ENCODE results near the gene ERBB3.

Gene ERBB3

DNA sequence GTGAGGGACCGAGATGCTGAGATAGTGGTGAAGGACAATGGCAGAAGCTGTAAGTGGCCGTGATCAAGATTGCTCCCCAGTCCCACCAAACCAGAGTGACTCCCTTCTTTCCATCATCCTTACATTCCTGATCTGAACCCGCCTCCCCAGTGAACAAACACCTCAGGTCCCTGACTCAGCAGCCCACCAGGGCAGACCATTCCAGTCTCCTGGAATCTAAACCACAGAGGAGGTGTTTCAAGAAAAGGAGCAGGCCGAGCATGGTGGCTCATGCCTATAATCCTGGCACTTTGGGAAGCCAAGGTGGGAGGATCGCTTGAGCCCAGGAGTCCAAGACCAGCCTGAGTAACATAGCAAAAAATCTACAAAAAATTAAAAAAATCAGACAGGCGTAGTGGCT lies 6.6 kb downstream of the ERBB3 start:
- no peak overlapping the region for H3K27ac ChIP-seq (ENCODE audit: low read length)
- TF ChIP-seq, protein P1, sequence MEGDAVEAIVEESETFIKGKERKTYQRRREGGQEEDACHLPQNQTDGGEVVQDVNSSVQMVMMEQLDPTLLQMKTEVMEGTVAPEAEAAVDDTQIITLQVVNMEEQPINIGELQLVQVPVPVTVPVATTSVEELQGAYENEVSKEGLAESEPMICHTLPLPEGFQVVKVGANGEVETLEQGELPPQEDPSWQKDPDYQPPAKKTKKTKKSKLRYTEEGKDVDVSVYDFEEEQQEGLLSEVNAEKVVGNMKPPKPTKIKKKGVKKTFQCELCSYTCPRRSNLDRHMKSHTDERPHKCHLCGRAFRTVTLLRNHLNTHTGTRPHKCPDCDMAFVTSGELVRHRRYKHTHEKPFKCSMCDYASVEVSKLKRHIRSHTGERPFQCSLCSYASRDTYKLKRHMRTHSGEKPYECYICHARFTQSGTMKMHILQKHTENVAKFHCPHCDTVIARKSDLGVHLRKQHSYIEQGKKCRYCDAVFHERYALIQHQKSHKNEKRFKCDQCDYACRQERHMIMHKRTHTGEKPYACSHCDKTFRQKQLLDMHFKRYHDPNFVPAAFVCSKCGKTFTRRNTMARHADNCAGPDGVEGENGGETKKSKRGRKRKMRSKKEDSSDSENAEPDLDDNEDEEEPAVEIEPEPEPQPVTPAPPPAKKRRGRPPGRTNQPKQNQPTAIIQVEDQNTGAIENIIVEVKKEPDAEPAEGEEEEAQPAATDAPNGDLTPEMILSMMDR (IDR thresholded peaks at IDR 0.05; ENCODE audit: low read length) = no peak
- no peak for TF ChIP-seq EZH2phosphoT487 (IDR thresholded peaks at IDR 0.05; ENCODE audit: low read length)
- no peak for TF ChIP-seq EZH2 (optimal IDR thresholded peaks at IDR 0.05; ENCODE audit: low read depth, low read length)

DNA sequence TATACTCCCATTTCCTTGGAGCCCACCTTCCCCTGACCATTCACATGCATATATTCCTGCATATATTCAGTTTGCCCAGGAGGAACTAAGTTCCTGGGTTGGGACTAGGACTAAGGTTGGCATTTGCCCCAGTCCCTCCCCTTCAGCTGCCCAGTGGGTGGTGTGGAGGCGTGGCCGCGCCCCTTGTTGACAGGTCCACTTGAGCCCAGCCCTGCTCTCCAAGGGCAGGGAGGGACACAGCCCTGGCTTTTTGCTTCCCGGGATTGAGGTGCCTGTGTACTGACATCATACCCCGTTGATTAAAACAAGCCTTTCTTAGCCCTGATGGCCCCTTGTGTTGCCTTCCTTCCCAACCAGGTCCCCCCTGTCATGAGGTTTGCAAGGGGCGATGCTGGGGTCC lies 7.3 kb downstream of the ERBB3 start:
- TF ChIP-seq EZH2phosphoT487 (IDR thresholded peaks at IDR 0.05; ENCODE audit: low read length) (no peak), EZH2 (optimal IDR thresholded peaks at IDR 0.05; ENCODE audit: low read depth, low read length) (no peak)
- TF ChIP-seq, protein P1 (IDR thresholded peaks at IDR 0.05; ENCODE audit: low read length) = no peak
- Histone ChIP-seq H3K36me3 (replicated peaks; ENCODE audit: insufficient read depth, low read length) (no peaks in the 10 kb centered on the region), H3K27ac (ENCODE audit: low read length) (no peak overlapping the region)

More for the DNA sequence above, 6.6 kb downstream of the ERBB3 start:
- H3K9me2 ChIP-seq (replicated peaks; ENCODE audit: insufficient read depth, low read length) = no peaks in the 10 kb centered on the region
- H3K9ac ChIP-seq (ENCODE audit: low read length) = no peak overlapping the region
- no peak overlapping the region for H2AFZ ChIP-seq (ENCODE audit: low read length)
- no peak overlapping the region for H3K4me3 ChIP-seq (ENCODE audit: low read length)
- no peak overlapping the region for H3K4me2 ChIP-seq (ENCODE audit: low read depth, low read length)
- no peaks in the 10 kb centered on the region for H3K9me3 ChIP-seq (replicated peaks; ENCODE audit: insufficient read depth, low read length)
- DNase-seq = no peak
- no peaks in the 10 kb centered on the region for H3F3A ChIP-seq (ENCODE audit: insufficient read depth, low read length)
- H3K79me2 ChIP-seq (ENCODE audit: low read length) = no peaks in the 10 kb centered on the region
- H3K36me3 ChIP-seq (replicated peaks; ENCODE audit: insufficient read depth, low read length) = no peaks in the 10 kb centered on the region
- no peaks in the 10 kb centered on the region for H4K20me1 ChIP-seq (ENCODE audit: insufficient read depth, low read length)
- no peaks in the 10 kb centered on the region for H3K4me1 ChIP-seq (ENCODE audit: low read length)
- peaks cover 15% of the 10 kb centered on the region; the same call in 1 of the 2 replicates for H3K27me3 ChIP-seq (replicated peaks; ENCODE audit: insufficient read depth, low read length)

DNA sequence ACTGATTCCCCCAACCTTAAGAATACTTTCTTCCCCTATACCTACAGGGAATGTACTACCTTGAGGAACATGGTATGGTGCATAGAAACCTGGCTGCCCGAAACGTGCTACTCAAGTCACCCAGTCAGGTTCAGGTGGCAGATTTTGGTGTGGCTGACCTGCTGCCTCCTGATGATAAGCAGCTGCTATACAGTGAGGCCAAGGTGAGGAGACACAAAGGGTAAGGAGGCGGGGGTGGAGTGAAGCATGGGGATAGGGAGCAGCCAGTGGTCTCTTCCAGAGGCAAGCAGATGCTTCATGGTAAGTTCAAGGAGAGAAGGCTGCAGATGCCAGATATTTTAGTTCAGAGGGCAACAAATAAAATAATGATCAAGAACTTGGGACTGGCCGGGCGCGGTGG lies 17.8 kb downstream of the ERBB3 start:
- Histone ChIP-seq H3K27me3 (replicated peaks; ENCODE audit: insufficient read depth, low read length) (peaks cover 24% of the 10 kb centered on the region), H2AFZ (ENCODE audit: low read length) (no peak overlapping the region), H3K4me2 (ENCODE audit: low read depth, low read length) (no peak overlapping the region), H3K9me3 (replicated peaks; ENCODE audit: insufficient read depth, low read length) (no peaks in the 10 kb centered on the region), H3K4me1 (ENCODE audit: low read length) (no peaks in the 10 kb centered on the region), H3K36me3 (replicated peaks; ENCODE audit: insufficient read depth, low read length) (no peaks in the 10 kb centered on the region), H3K4me3 (ENCODE audit: low read length) (no peak overlapping the region), H3F3A (ENCODE audit: insufficient read depth, low read length) (no peaks in the 10 kb centered on the region), H3K79me2 (ENCODE audit: low read length) (no peaks in the 10 kb centered on the region), H4K20me1 (ENCODE audit: insufficient read depth, low read length) (no peaks in the 10 kb centered on the region), H3K9ac (ENCODE audit: low read length) (no peak overlapping the region), H3K27ac (ENCODE audit: low read length) (no peak overlapping the region), H3K9me2 (replicated peaks; ENCODE audit: insufficient read depth, low read length) (no peaks in the 10 kb centered on the region)
- TF ChIP-seq, protein P1 (IDR thresholded peaks at IDR 0.05; ENCODE audit: low read length) = no peak
- no peak for DNase-seq

More for the DNA sequence above, 7.3 kb downstream of the ERBB3 start:
- Histone ChIP-seq H3K9ac (ENCODE audit: low read length) (no peak overlapping the region), H3K4me3 (ENCODE audit: low read length) (no peak overlapping the region), H3K9me3 (replicated peaks; ENCODE audit: insufficient read depth, low read length) (no peaks in the 10 kb centered on the region), H4K20me1 (ENCODE audit: insufficient read depth, low read length) (no peaks in the 10 kb centered on the region), H2AFZ (ENCODE audit: low read length) (no peak overlapping the region), H3K9me2 (replicated peaks; ENCODE audit: insufficient read depth, low read length) (no peaks in the 10 kb centered on the region), H3K4me1 (ENCODE audit: low read length) (no peaks in the 10 kb centered on the region), H3K79me2 (ENCODE audit: low read length) (no peaks in the 10 kb centered on the region), H3F3A (ENCODE audit: insufficient read depth, low read length) (no peaks in the 10 kb centered on the region), H3K4me2 (ENCODE audit: low read depth, low read length) (no peak overlapping the region), H3K27me3 (replicated peaks; ENCODE audit: insufficient read depth, low read length) (peaks cover 10% of the 10 kb centered on the region; the same call in 1 of the 2 replicates)
- no peak for DNase-seq

Data from MM.1S (cell line).